GM12878 (cell line): Measurements from ENCODE around the gene UAP1L1. TPM values are rescaled to one million over a fixed set of nuclear protein-coding genes. Genes with fewer than 3 reads are reported as not detected.

Experiments
- ATAC-seq: fragments of 200-7000 bp; cut with Tn5 transposase; 3 replicates; pipeline ENCODE4 v1.9.1; 2020; ENCODE audit warnings: mild to moderate bottlenecking, moderate library complexity
- BruUV-seq: library from RNA; stranded (reverse); fragments of 400-500 nt; replicated peaks from 2 replicates; lab custom pipeline; 2021; lab: Mats Ljungman, UMichigan
- CTCF ChIA-PET: fragments of 300-600 bp; sonication (Branson Sonifier 250); formaldehyde crosslinking; extraction: SDS; loops from one replicate; lab custom pipeline; 2021; ENCODE audit warnings: inconsistent platforms; lab: Yijun Ruan, JAX
- POLR2A ChIA-PET: fragments of 350-600 bp; formaldehyde crosslinking; extraction: SDS; loops from one replicate; lab custom pipeline; 2021; ENCODE audit warnings: inconsistent platforms; lab: Charles Lee
- RAD21 ChIA-PET: fragments of 300-600 bp; sonication (Branson Sonifier 250); formaldehyde crosslinking; loops from one replicate; lab custom pipeline; 2023; ENCODE audit warnings: antibody characterized with exemption; ENCODE audit not compliant: unreplicated experiment; lab: Charles Lee
- SMC1A ChIA-PET: fragments of 300-600 bp; sonication (Branson Sonifier 250); formaldehyde crosslinking; loops from one replicate; lab custom pipeline; 2023; ENCODE audit not compliant: unreplicated experiment, uncharacterized antibody; lab: Charles Lee
- DNase-seq: peaks from one replicate; pipeline ENCODE4 v3.0.0-alpha.2; 2011; ENCODE audit warnings: low read depth, low spot score
- FAIRE-seq: peaks from 3 replicates; lab custom pipeline; 2011; peaks lifted over from hg19 to GRCh38; lab: Jason Lieb, UNC
- H2AFZ ChIP-seq: 2 replicates; pipeline ENCODE4 v1.6.0; 2011; ENCODE audit warnings: low read depth, low read length, control low read depth; ENCODE audit not compliant: control insufficient read depth
- H3K27ac ChIP-seq: 2 replicates; pipeline ENCODE4 v1.5.1; 2011; ENCODE audit warnings: control low read depth; ENCODE audit not compliant: control insufficient read depth, insufficient read depth
- H3K27me3 ChIP-seq, 2 experiments: replicated peaks in 1 of 2; 2 replicates each; pipeline versions ENCODE4 v1.6.0 to v1.6.1; 2011; ENCODE audit warnings: low read length in 1 of 2; ENCODE audit not compliant: control insufficient read depth in 2 of 2, insufficient read depth in 2 of 2
- H3K36me3 ChIP-seq, 2 experiments: 2 replicates each; pipeline ENCODE4 v1.5.1; 2011; ENCODE audit warnings: low read length in 1 of 2; ENCODE audit not compliant: control insufficient read depth in 2 of 2, insufficient read depth in 2 of 2
- H3K4me1 ChIP-seq: 2 replicates; pipeline ENCODE4 v1.6.1; 2011; ENCODE audit warnings: mild to moderate bottlenecking, low read length, moderate library complexity, mixed read lengths; ENCODE audit not compliant: control insufficient read depth, insufficient read depth
- H3K4me2 ChIP-seq: 2 replicates; pipeline ENCODE4 v1.6.0; 2011; ENCODE audit warnings: control low read depth; ENCODE audit not compliant: control insufficient read depth, insufficient read depth
- H3K4me3 ChIP-seq: fragments of 200-600 bp; sonication (generic); 2 replicates; pipeline ENCODE4 v1.5.1; 2016
- H3K79me2 ChIP-seq: 2 replicates; pipeline ENCODE4 v1.6.0; 2011; ENCODE audit warnings: low read length; ENCODE audit not compliant: control insufficient read depth, insufficient read depth
- H3K9ac ChIP-seq: 2 replicates; pipeline ENCODE4 v1.8.0; 2011; ENCODE audit warnings: low read length, control low read depth, mixed read lengths; ENCODE audit not compliant: control insufficient read depth, insufficient read depth
- H3K9me3 ChIP-seq: replicated peaks from 3 replicates; pipeline ENCODE4 v1.5.1; 2011; ENCODE audit warnings: mild to moderate bottlenecking, low read length; ENCODE audit not compliant: control insufficient read depth, insufficient read depth
- H4K20me1 ChIP-seq: 2 replicates; pipeline ENCODE4 v1.6.0; 2011; ENCODE audit not compliant: control insufficient read depth, insufficient read depth
- ASH2L ChIP-seq: fragments of 300-600, 200-600 bp; sonication (generic); IDR thresholded peaks from 2 replicates; pipeline ENCODE4 v1.6.1; 2017; ENCODE audit warnings: low read depth, mild to moderate bottlenecking, borderline replicate concordance
- GATAD2B ChIP-seq: fragments of 450-650 bp; conservative IDR thresholded peaks from 2 replicates; pipeline ENCODE4 v1.6.1; 2017; ENCODE audit warnings: low read depth, mild to moderate bottlenecking, moderate library complexity
- NR2C1 ChIP-seq: fragments of 450-650 bp; IDR thresholded peaks from 2 replicates; pipeline ENCODE4 v1.6.1; 2017; ENCODE audit warnings: antibody characterized with exemption, mild to moderate bottlenecking, moderate library complexity
- RAD21 ChIP-seq: IDR thresholded peaks from 2 replicates; pipeline ENCODE4 v1.6.1; 2011; ENCODE audit warnings: mild to moderate bottlenecking, low read depth, low read length, moderate library complexity; ENCODE audit not compliant: insufficient read depth
- RCOR1 ChIP-seq: conservative IDR thresholded peaks from 2 replicates; pipeline ENCODE4 v1.6.1; 2012; ENCODE audit warnings: low read depth, low read length, improper control_type of control experiment
- SIN3A ChIP-seq: IDR thresholded peaks from 2 replicates; pipeline ENCODE4 v1.6.1; 2012; ENCODE audit warnings: low read depth, low read length, improper control_type of control experiment
- TCF12 ChIP-seq: IDR thresholded peaks from 2 replicates; pipeline ENCODE4 v1.6.1; 2011; ENCODE audit warnings: low read depth, mild to moderate bottlenecking, low read length
- TCF3 ChIP-seq: IDR thresholded peaks from 2 replicates; pipeline ENCODE4 v1.6.1; 2012; ENCODE audit warnings: low read depth, mild to moderate bottlenecking, low read length, borderline replicate concordance; ENCODE audit not compliant: insufficient read depth
- TCF7 ChIP-seq: IDR thresholded peaks from 2 replicates; pipeline ENCODE4 v1.6.1; 2014; ENCODE audit warnings: antibody characterized with exemption, borderline replicate concordance
- ZNF622 ChIP-seq: fragments of 450-650 bp; IDR thresholded peaks from 2 replicates; pipeline ENCODE4 v1.6.1; 2017; ENCODE audit warnings: mild to moderate bottlenecking, inconsistent platforms
- WGBS: methylation state at CpG from one replicate; pipeline ENCODE4 v1.1.6; 2016; ENCODE audit warnings: low lambda C conversion rate; ENCODE audit not compliant: insufficient replicate concordance, insufficient coverage; ENCODE audit errors: missing lambda C conversion rate; 5-methylcytosine and 5-hydroxymethylcytosine counted together
- in situ Hi-C: fragments of 300-500 bp; cut with MboI; formaldehyde crosslinking; loops from 9 replicates; pipeline ENCODE4 v1.14.3; 2018; ENCODE audit warnings: mixed read lengths
- intact Hi-C: fragments of 100-400 bp; cut with micrococcal nuclease; formaldehyde crosslinking; loops from one replicate; pipeline ENCODE4 v1.14.2; 2022; ENCODE audit not compliant: unreplicated experiment
- polyA plus RNA-seq, 11 experiments: library from polyadenylated mRNA; depleted of rRNA in 4 of 11; unstranded in 6 of 11; stranded (reverse) in 5 of 11; fragments of >200 nt; fragmentation: Nextera tagmentation in 4 of 11; fragmentation: Illumina TruSeq in 1 of 11; extraction: Ambion mirVana in 4 of 11; extraction: Trizol in 1 of 11; gene quantifications; 1 replicate in 1 of 11; 2 replicates in 10 of 11; pipeline versions ENCODE4 v1.2.1 to v1.2.3, GENCODE V29; 2011 to 2016; ENCODE audit warnings: inconsistent platforms in 2 of 11, missing spikeins in 2 of 11, low read depth in 1 of 11
- total RNA-seq, 4 experiments: library from RNA; depleted of rRNA in 3 of 4; stranded (reverse); fragments of >200 nt in 3 of 4; fragmentation: Illumina TruSeq in 1 of 4; extraction: Trizol in 1 of 4; gene quantifications; 2 replicates each; pipeline versions ENCODE4 v1.2.1 to v1.2.3, GENCODE V29; 2013 to 2021
- TF ChIP-seq, protein P1 (sequence below): IDR thresholded peaks from 2 replicates; pipeline ENCODE4 v1.6.1; 2012; ENCODE audit warnings: low read depth, low read length, improper control_type of control experiment
- TF ChIP-seq, protein P2 (sequence below): fragments of 450-650 bp; IDR thresholded peaks from 2 replicates; pipeline ENCODE4 v1.6.1; 2017; ENCODE audit warnings: mild to moderate bottlenecking, low read depth, inconsistent platforms; ENCODE audit not compliant: poor library complexity, severe bottlenecking
- TF ChIP-seq, protein P3 (sequence below): fragments of 450-650 bp; formaldehyde crosslinking; IDR thresholded peaks from 2 replicates; pipeline ENCODE4 v1.5.0; 2022; ENCODE audit warnings: mild to moderate bottlenecking, missing genetic modification characterization
- TF ChIP-seq, protein P4 (sequence below), 3 experiments: IDR thresholded peaks in 2 of 3; conservative IDR thresholded peaks in 1 of 3; 2 replicates each; pipeline ENCODE4 v1.5.1; 2011; ENCODE audit warnings: low read depth in 3 of 3, low read length in 3 of 3, mild to moderate bottlenecking in 3 of 3, control low read depth in 2 of 3, moderate library complexity in 2 of 3, inconsistent platforms in 1 of 3, mixed read lengths in 1 of 3; ENCODE audit not compliant: control insufficient read depth in 2 of 3, insufficient read depth in 1 of 3; ENCODE audit errors: extremely low read depth in 1 of 3

The UAP1L1 gene
- total and polyA plus RNA-seq, 10 of the 15 experiments (the other 5 are each of a cell fraction or from before 2014, with no cell fraction given), result 0.29 to 15.7 (median 5.8) TPM

DNA sequence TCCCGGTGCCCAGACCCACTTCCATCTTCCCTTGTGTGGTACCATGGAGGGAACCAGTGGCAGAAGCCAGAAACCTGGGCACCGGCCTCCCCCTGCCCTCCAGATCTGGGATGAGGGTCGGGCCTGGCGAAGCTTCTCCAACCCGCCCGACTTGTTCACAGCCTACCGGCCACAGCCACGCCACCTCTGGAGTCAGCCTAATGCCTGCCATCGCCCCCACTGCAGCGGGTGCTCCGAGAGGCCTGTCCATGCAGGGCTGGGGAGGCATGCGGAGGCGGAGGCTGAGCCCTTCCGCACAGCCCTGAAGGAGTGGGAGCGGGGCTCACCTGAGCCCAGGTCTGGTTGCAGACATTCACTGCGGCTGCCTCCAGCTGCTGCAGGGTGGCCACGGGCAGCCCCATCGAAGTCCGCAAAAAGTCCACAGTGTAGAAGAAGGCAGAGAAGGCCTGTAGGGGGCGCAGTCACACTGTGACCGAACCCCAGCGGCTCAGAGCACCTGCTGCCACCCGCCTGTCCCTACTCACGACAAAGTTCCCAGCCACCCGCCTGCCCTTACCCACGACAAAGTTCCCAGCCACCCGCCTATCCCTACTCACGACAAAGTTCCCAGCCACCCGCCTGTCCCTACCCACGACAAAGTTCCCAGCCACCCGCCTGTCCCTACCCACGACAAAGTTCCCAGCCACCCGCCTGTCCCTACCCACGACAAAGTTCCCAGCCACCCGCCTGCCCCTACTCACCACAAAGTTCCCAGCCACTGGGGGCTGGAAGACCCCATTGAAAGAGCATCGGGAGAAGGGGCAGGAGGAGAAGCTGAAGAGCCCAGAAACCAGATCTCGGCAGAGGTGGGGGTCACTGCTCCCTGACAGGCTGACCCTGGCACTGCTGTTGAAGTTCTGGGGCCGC, 27.5 kb upstream of the UAP1L1 start:
- in situ Hi-C loops, result no loop called here
- Histone ChIP-seq H3K79me2 (no peaks in the 10 kb centered on the region), H3K9ac (no peak overlapping the region), H3K36me3 (no peaks in the 10 kb centered on the region), H3K4me1 (no peaks in the 10 kb centered on the region), H4K20me1 (no peaks in the 10 kb centered on the region), H3K4me3 (no peak overlapping the region), H3K4me2 (no peak overlapping the region), H3K27me3 (peaks cover 16 to 22% of the 10 kb centered on the region in 2 experiments; a peak in 3 of 4 replicates), H2AFZ (no peak overlapping the region), H3K27ac (no peak overlapping the region), H3K9me3 (no peaks in the 10 kb centered on the region)
- ChIA-PET CTCF (interaction anchor here (1.0 to 4.7 kb wide), 6 partner anchors 16 to 287 kb away, joined by 3 to 81 read pairs (median 3); partner anchors contain the start of gene MAN1B1), RAD21 (interaction anchor here (2.0 kb wide), 1 partner anchor 14 kb away, joined by 6 read pairs; no protein-coding TSS in a partner anchor), SMC1A (interaction anchor here (1.6 kb wide), 1 partner anchor 14 kb away, joined by 3 read pairs; no protein-coding TSS in a partner anchor), POLR2A (no interaction called here)
- FAIRE-seq (no peak), DNase-seq (no peak), ATAC-seq (peak; percentile 81)
- intact Hi-C loops, result loop anchor here (1.0 to 10.0 kb wide), 2 partner anchors 15 to 175 kb away; partner anchors contain the start of genes CYSRT1, RNF208 and RNF224
- 29% methylated on average over 34 of the region's 38 CpGs for WGBS
- no TSS peak for BruUV-seq
- no peak for TF ChIP-seq TCF3
- TF ChIP-seq, protein P1, sequence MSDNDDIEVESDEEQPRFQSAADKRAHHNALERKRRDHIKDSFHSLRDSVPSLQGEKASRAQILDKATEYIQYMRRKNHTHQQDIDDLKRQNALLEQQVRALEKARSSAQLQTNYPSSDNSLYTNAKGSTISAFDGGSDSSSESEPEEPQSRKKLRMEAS, result 0 out of 2 replicates have a peak, but pooled peaks have one; percentile 8
- TF ChIP-seq GATAD2B, result no peak
- no peak for TF ChIP-seq NR2C1
- no peak for TF ChIP-seq RCOR1
- no peak for TF ChIP-seq SIN3A
- TF ChIP-seq ZNF622, result no peak
- TF ChIP-seq, protein P2, sequence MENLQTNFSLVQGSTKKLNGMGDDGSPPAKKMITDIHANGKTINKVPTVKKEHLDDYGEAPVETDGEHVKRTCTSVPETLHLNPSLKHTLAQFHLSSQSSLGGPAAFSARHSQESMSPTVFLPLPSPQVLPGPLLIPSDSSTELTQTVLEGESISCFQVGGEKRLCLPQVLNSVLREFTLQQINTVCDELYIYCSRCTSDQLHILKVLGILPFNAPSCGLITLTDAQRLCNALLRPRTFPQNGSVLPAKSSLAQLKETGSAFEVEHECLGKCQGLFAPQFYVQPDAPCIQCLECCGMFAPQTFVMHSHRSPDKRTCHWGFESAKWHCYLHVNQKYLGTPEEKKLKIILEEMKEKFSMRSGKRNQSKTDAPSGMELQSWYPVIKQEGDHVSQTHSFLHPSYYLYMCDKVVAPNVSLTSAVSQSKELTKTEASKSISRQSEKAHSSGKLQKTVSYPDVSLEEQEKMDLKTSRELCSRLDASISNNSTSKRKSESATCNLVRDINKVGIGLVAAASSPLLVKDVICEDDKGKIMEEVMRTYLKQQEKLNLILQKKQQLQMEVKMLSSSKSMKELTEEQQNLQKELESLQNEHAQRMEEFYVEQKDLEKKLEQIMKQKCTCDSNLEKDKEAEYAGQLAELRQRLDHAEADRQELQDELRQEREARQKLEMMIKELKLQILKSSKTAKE, result no peak
- no peak for TF ChIP-seq ASH2L
- TF ChIP-seq, protein P3, sequence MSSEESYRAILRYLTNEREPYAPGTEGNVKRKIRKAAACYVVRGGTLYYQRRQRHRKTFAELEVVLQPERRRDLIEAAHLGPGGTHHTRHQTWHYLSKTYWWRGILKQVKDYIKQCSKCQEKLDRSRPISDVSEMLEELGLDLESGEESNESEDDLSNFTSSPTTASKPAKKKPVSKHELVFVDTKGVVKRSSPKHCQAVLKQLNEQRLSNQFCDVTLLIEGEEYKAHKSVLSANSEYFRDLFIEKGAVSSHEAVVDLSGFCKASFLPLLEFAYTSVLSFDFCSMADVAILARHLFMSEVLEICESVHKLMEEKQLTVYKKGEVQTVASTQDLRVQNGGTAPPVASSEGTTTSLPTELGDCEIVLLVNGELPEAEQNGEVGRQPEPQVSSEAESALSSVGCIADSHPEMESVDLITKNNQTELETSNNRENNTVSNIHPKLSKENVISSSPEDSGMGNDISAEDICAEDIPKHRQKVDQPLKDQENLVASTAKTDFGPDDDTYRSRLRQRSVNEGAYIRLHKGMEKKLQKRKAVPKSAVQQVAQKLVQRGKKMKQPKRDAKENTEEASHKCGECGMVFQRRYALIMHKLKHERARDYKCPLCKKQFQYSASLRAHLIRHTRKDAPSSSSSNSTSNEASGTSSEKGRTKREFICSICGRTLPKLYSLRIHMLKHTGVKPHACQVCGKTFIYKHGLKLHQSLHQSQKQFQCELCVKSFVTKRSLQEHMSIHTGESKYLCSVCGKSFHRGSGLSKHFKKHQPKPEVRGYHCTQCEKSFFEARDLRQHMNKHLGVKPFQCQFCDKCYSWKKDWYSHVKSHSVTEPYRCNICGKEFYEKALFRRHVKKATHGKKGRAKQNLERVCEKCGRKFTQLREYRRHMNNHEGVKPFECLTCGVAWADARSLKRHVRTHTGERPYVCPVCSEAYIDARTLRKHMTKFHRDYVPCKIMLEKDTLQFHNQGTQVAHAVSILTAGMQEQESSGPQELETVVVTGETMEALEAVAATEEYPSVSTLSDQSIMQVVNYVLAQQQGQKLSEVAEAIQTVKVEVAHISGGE (CRISPR knock-in tag), result no peak
- TF ChIP-seq TCF7, result no peak
- 0 out of 2 replicates have a peak, but pooled peaks have one; percentile 61 for TF ChIP-seq TCF12
- TF ChIP-seq RAD21, result 0 out of 2 replicates have a peak, but pooled peaks have one; percentile 39
- TF ChIP-seq, protein P4, sequence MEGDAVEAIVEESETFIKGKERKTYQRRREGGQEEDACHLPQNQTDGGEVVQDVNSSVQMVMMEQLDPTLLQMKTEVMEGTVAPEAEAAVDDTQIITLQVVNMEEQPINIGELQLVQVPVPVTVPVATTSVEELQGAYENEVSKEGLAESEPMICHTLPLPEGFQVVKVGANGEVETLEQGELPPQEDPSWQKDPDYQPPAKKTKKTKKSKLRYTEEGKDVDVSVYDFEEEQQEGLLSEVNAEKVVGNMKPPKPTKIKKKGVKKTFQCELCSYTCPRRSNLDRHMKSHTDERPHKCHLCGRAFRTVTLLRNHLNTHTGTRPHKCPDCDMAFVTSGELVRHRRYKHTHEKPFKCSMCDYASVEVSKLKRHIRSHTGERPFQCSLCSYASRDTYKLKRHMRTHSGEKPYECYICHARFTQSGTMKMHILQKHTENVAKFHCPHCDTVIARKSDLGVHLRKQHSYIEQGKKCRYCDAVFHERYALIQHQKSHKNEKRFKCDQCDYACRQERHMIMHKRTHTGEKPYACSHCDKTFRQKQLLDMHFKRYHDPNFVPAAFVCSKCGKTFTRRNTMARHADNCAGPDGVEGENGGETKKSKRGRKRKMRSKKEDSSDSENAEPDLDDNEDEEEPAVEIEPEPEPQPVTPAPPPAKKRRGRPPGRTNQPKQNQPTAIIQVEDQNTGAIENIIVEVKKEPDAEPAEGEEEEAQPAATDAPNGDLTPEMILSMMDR (IDR thresholded peaks at IDR 0.05 in 2 of 3, conservative IDR thresholded peaks at IDR 0.05 in 1 of 3; ENCODE audit: control insufficient read depth in 2 of 3, extremely low read depth in 1 of 3, insufficient read depth in 1 of 3, low read depth in 3 of 3, low read length in 3 of 3), result peak; percentile 49 to 70 (median 61)
